ENCODE results near the gene WDR88. TPM values are rescaled to one million over a fixed set of nuclear protein-coding genes. Genes with fewer than 3 reads are reported as not detected.

WDR88 gene
- total and polyA plus RNA-seq, 2 donors from 2014 or later, result not detected

GRCh38 chr19:33117501-33117900, 14.4 kb upstream of the WDR88 start:
- H3K27me3 ChIP-seq (ENCODE audit: control insufficient read depth, insufficient read depth, low read length), result no peaks in the 10 kb centered on the region
- peaks cover 3 to 21% (median 20%) of the 10 kb centered on the region in 3 donors for H3K36me3 ChIP-seq (ENCODE audit: control insufficient read depth in 2 of 3, insufficient read depth in 3 of 3, low read length in 3 of 3)
- DNase-seq, result no peak
- FAIRE-seq, result no peak
- no peak overlapping the region for H3K4me3 ChIP-seq (ENCODE audit: low read length in 3 of 3)
- TF ChIP-seq CTCF (IDR thresholded peaks at IDR 0.05; ENCODE audit: borderline replicate concordance, extremely low read depth, insufficient read depth), result no peak
- intact Hi-C loops (cut with DNase I), result no loop called here
- no peaks in the 10 kb centered on the region for H3K9me3 ChIP-seq (ENCODE audit: control insufficient read depth in 2 of 3, insufficient read depth in 1 of 3, low read length in 3 of 3)
- H3K27ac ChIP-seq (ENCODE audit: low read depth in 2 of 2, low read length in 2 of 2), result no peak overlapping the region
- H3K4me1 ChIP-seq (ENCODE audit: control insufficient read depth in 2 of 3, insufficient read depth in 2 of 3, low read depth in 1 of 3, low read length in 3 of 3), result no peaks in the 10 kb centered on the region
- H3K9ac ChIP-seq (ENCODE audit: low read length in 3 of 3), result no peak overlapping the region

GRCh38 chr19:33118643-33119042, 13.3 kb upstream of the WDR88 start:
- FAIRE-seq (no peak), DNase-seq (peak in 1 of 5 donors; percentile 34)
- no peak for TF ChIP-seq CTCF (IDR thresholded peaks at IDR 0.05; ENCODE audit: borderline replicate concordance, extremely low read depth, insufficient read depth)
- H3K9ac ChIP-seq (ENCODE audit: low read length in 3 of 3), result no peak overlapping the region
- no peaks in the 10 kb centered on the region for H3K27me3 ChIP-seq (ENCODE audit: control insufficient read depth, insufficient read depth, low read length)
- no peak overlapping the region for H3K4me3 ChIP-seq (ENCODE audit: low read length in 3 of 3)
- H3K27ac ChIP-seq (ENCODE audit: low read depth in 2 of 2, low read length in 2 of 2), result no peak overlapping the region
- H3K4me1 ChIP-seq (ENCODE audit: control insufficient read depth in 2 of 3, insufficient read depth in 2 of 3, low read depth in 1 of 3, low read length in 3 of 3), result no peaks in the 10 kb centered on the region
- intact Hi-C loops (cut with DNase I), result no loop called here
- H3K36me3 ChIP-seq (ENCODE audit: control insufficient read depth in 2 of 3, insufficient read depth in 3 of 3, low read length in 3 of 3), result peaks cover 3 to 19% (median 14%) of the 10 kb centered on the region in 3 donors
- H3K9me3 ChIP-seq (ENCODE audit: control insufficient read depth in 2 of 3, insufficient read depth in 1 of 3, low read length in 3 of 3), result no peaks in the 10 kb centered on the region

GRCh38 chr19:33124207-33125098, 7.5 kb upstream of the WDR88 start:
- intact Hi-C loops (cut with DNase I), result no loop called here
- FAIRE-seq (no peak), DNase-seq (no peak)
- no peaks in the 10 kb centered on the region for H3K27me3 ChIP-seq (ENCODE audit: control insufficient read depth, insufficient read depth, low read length)
- H3K4me3 ChIP-seq (ENCODE audit: low read length in 3 of 3), result no peak overlapping the region
- H3K9ac ChIP-seq (ENCODE audit: low read length in 3 of 3), result no peak overlapping the region
- H3K9me3 ChIP-seq (ENCODE audit: control insufficient read depth in 2 of 3, insufficient read depth in 1 of 3, low read length in 3 of 3), result no peaks in the 10 kb centered on the region
- H3K4me1 ChIP-seq (ENCODE audit: control insufficient read depth in 2 of 3, insufficient read depth in 2 of 3, low read depth in 1 of 3, low read length in 3 of 3), result no peaks in the 10 kb centered on the region
- no peak overlapping the region for H3K27ac ChIP-seq (ENCODE audit: low read depth in 2 of 2, low read length in 2 of 2)
- TF ChIP-seq CTCF (IDR thresholded peaks at IDR 0.05; ENCODE audit: borderline replicate concordance, extremely low read depth, insufficient read depth), result no peak
- peaks cover 0 to 8% (median 7%) of the 10 kb centered on the region in 3 donors for H3K36me3 ChIP-seq (ENCODE audit: control insufficient read depth in 2 of 3, insufficient read depth in 3 of 3, low read length in 3 of 3)

All from kidney (tissue), 14 donors.